ENCODE measurements around the gene SLC4A1. TPM values are rescaled to one million over a fixed set of nuclear protein-coding genes. Genes with fewer than 3 reads are reported as not detected.

SLC4A1 gene
- total and polyA plus RNA-seq, 7 donors = 0.26 to 7.2 (median 1.2) TPM; not detected in 3

DNA sequence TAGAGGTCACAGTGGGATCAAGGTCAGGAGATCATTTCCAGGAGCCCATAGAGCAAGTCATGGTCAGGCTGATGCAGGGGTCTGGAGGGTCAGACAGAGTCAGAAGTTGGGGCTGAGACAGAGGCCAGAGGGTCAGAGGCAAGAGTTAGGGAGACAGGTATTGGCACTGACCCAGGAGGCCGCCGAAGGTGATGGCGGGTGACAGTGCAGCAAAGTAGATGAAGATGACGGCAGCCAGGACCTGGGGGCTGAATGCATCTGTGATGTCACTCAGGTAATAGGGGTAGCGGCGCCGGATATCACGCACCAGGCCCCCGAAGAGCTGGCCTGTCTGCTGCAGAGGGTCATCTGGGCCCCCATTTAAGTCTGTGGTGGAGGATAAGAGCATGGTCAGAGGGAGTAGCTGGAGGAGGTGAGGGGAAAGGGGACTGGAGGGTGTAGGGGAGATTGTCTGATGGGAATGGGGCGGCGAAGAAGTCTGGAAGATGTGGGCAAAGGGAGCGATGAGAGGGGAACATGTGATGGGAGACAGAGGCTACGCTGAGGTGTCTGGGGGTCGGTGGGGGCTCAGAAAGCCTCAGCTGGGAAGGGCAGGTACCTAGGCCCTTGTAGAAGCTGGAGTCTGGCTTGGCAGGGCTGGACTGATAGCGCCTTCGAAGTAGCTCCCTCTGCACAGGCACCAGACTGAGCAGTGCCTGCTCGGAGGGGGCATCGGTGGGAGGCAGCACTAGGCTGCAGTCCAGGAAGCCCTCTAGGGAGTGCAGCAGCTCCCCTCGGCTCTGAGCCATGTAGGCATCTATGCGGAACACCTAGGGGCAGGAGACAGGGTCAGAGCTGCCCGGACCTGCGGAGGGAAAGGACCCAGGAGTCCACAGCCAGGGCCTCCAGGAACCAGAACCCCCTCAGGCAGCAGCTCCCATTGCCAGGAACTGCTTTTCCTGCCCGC lies 9.8 kb downstream of the SLC4A1 start:
- Histone ChIP-seq H3K27me3 (ENCODE audit: insufficient read depth in 3 of 3, low read length in 2 of 3) (peaks cover 0 to 2% (median 0%) of the 10 kb centered on the region in 3 donors), H3K4me1 (no peaks in the 10 kb centered on the region), H3K9me3 (no peaks in the 10 kb centered on the region), H3K4me3 (no peak overlapping the region), H3K27ac (no peak overlapping the region), H3K36me3 (ENCODE audit: insufficient read depth in 1 of 2, low read depth in 1 of 2) (no peaks in the 10 kb centered on the region)
- intact Hi-C loops (cut with DNase I) = no loop called here
- 90 to 92% (median 91%) methylated on average over 21 to 23 of the region's 23 CpGs for WGBS, 3 donors
- ATAC-seq = no peak
- TF ChIP-seq, protein P1, sequence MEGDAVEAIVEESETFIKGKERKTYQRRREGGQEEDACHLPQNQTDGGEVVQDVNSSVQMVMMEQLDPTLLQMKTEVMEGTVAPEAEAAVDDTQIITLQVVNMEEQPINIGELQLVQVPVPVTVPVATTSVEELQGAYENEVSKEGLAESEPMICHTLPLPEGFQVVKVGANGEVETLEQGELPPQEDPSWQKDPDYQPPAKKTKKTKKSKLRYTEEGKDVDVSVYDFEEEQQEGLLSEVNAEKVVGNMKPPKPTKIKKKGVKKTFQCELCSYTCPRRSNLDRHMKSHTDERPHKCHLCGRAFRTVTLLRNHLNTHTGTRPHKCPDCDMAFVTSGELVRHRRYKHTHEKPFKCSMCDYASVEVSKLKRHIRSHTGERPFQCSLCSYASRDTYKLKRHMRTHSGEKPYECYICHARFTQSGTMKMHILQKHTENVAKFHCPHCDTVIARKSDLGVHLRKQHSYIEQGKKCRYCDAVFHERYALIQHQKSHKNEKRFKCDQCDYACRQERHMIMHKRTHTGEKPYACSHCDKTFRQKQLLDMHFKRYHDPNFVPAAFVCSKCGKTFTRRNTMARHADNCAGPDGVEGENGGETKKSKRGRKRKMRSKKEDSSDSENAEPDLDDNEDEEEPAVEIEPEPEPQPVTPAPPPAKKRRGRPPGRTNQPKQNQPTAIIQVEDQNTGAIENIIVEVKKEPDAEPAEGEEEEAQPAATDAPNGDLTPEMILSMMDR (IDR thresholded peaks at IDR 0.05) = no peak
- no peak for DNase-seq

- intact Hi-C loops (cut with DNase I) = no loop called here
- 81 to 84% (median 84%) methylated on average over 4 of the region's 4 CpGs for WGBS, 3 donors
Observed at GRCh38 chr17:44256671-44257070, 11.3 kb downstream of the SLC4A1 start.

DNA sequence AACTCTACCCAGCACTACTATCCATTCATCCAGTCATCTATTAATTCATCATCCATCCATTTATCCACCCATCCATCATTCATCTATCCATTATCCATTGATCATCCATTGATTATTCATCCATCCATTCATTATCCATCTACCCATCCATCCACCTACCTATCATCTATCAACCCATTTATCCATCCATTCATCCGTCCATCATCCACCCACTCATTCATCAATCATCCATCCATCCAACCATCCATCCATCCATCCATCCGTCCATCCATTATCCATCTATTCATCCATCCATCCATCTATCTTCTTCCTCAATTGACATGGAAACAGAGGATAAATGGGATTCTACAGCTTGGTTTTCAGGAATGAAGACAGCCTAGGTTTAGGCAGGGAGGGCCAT lies 12.0 kb downstream of the SLC4A1 start:
- Histone ChIP-seq H3K27me3 (ENCODE audit: insufficient read depth in 3 of 3, low read length in 2 of 3) (no peaks in the 10 kb centered on the region), H3K36me3 (ENCODE audit: insufficient read depth in 1 of 2, low read depth in 1 of 2) (no peaks in the 10 kb centered on the region), H3K27ac (no peak overlapping the region), H3K4me1 (no peaks in the 10 kb centered on the region), H3K9me3 (no peaks in the 10 kb centered on the region), H3K4me3 (no peak overlapping the region)
- intact Hi-C loops (cut with DNase I) = no loop called here
- no peak for ATAC-seq
- WGBS, 3 donors = 87 to 95% (median 94%) methylated on average over 2 of the region's 2 CpGs
- DNase-seq = no peak
- TF ChIP-seq, protein P1 (IDR thresholded peaks at IDR 0.05) = no peak

More at GRCh38 chr17:44256671-44257070, 11.3 kb downstream of the SLC4A1 start:
- DNase-seq (no peak), ATAC-seq (no peak)
- Histone ChIP-seq H3K4me1 (no peaks in the 10 kb centered on the region), H3K36me3 (ENCODE audit: insufficient read depth in 1 of 2, low read depth in 1 of 2) (no peaks in the 10 kb centered on the region), H3K9me3 (no peaks in the 10 kb centered on the region), H3K27ac (no peak overlapping the region), H3K4me3 (no peak overlapping the region), H3K27me3 (ENCODE audit: insufficient read depth in 3 of 3, low read length in 2 of 3) (no peaks in the 10 kb centered on the region)
- TF ChIP-seq, protein P1 (IDR thresholded peaks at IDR 0.05) = no peak

- Histone ChIP-seq H3K27ac (no peak overlapping the region), H3K27me3 (ENCODE audit: insufficient read depth in 3 of 3, low read length in 2 of 3) (no peaks in the 10 kb centered on the region), H3K4me3 (no peak overlapping the region), H3K9me3 (no peaks in the 10 kb centered on the region), H3K4me1 (no peaks in the 10 kb centered on the region), H3K36me3 (ENCODE audit: insufficient read depth in 1 of 2, low read depth in 1 of 2) (no peaks in the 10 kb centered on the region)
- intact Hi-C loops (cut with DNase I) = no loop called here
- DNase-seq = no peak
- 57 to 69% (median 61%) methylated on average over 10 of the region's 10 CpGs for WGBS, 3 donors
- TF ChIP-seq, protein P1 (IDR thresholded peaks at IDR 0.05) = no peak
- no peak for ATAC-seq
Observed at GRCh38 chr17:44254361-44255095, 13.4 kb downstream of the SLC4A1 start.

All from psoas muscle (tissue), 8 donors.